Measurements from ENCODE around the gene LRRC74A.

The LRRC74A gene

GRCh38 chr14:76808990-76809389 lies 17.2 kb upstream of the LRRC74A start:
- no peak for DNase-seq (ENCODE audit: low spot score)
- Histone ChIP-seq H3K4me3 (no peak overlapping the region), H3K27ac (no peak overlapping the region)
- no peak for TF ChIP-seq CTCF (IDR thresholded peaks at IDR 0.05)

GRCh38 chr14:76810525-76810924 lies 15.7 kb upstream of the LRRC74A start:
- Histone ChIP-seq H3K27ac (peak overlapping the region in 1 of 2 donors; percentile 8), H3K4me3 (peak overlapping the region; percentile 94)
- no peak for DNase-seq (ENCODE audit: low spot score)
- no peak for TF ChIP-seq CTCF (IDR thresholded peaks at IDR 0.05)

GRCh38 chr14:76810953-76811400 lies 15.2 kb upstream of the LRRC74A start:
- H3K4me3 ChIP-seq: peak overlapping the region; percentile 94
- no peak for TF ChIP-seq CTCF (IDR thresholded peaks at IDR 0.05)
- no peak for DNase-seq (ENCODE audit: low spot score)
- peak overlapping the region; percentile 8 to 81 for H3K27ac ChIP-seq

GRCh38 chr14:76811561-76811960 lies 14.6 kb upstream of the LRRC74A start:
- H3K27ac ChIP-seq: peak overlapping the region in 1 of 2 donors; percentile 81

GRCh38 chr14:76812093-76812421 lies 14.2 kb upstream of the LRRC74A start:
- no peak for TF ChIP-seq CTCF (IDR thresholded peaks at IDR 0.05)
- Histone ChIP-seq H3K27ac (peak overlapping the region; percentile 81 to 92), H3K4me3 (peak overlapping the region; percentile 94)
- DNase-seq (ENCODE audit: low spot score): no peak

More at GRCh38 chr14:76811561-76811960, 14.6 kb upstream of the LRRC74A start:
- TF ChIP-seq CTCF (IDR thresholded peaks at IDR 0.05): no peak
- DNase-seq (ENCODE audit: low spot score): no peak
- peak overlapping the region; percentile 94 for H3K4me3 ChIP-seq

GRCh38 chr14:76812422-76813383 lies 13.5 kb upstream of the LRRC74A start, which contains the start of gene ANGEL1:
TSS of gene ANGEL1 (minus strand) at chr14:76812882. CDS start at chr14:76812827, 55 bp downstream.
- DNase-seq (ENCODE audit: low spot score): peak; percentile 97
- TF ChIP-seq CTCF (IDR thresholded peaks at IDR 0.05): no peak
- H3K4me3 ChIP-seq: peak within 1 kb of the TSS; percentile 94
- peak within 1 kb of the TSS; percentile 81 to 92 for H3K27ac ChIP-seq

All from coronary artery (tissue), 2 donors.